Activated T-helper 2 cell treated with anti-CD3 and anti-CD28 coated beads, Interferon-gamma antibody, Interleukin-2, Interleukin-4, amounts not matched to agents 10 μg/mL and 5 μg/mL and 100 μg/mL, durations not matched to agents 14 hours and 24 hours and 36 hours (primary cell): ENCODE data around the gene CPEB4. TPM values are rescaled to one million over a fixed set of nuclear protein-coding genes. Genes with fewer than 3 reads are reported as not detected.

ENCODE experiments used
- DNase-seq: peaks from one replicate; pipeline ENCODE4 v3.0.0; 2021; ENCODE audit warnings: low spot score
- H3K27ac Mint-ChIP-seq: one replicate; pipeline ENCODE4 v1.8.0; 2021; ENCODE audit warnings: mixed read lengths
- H3K27me3 Mint-ChIP-seq: one replicate; pipeline ENCODE4 v1.8.0; 2021; ENCODE audit warnings: low read depth, mixed read lengths
- H3K36me3 Mint-ChIP-seq: one replicate; pipeline ENCODE4 v1.8.0; 2021; ENCODE audit warnings: low read depth, mixed read lengths
- H3K4me1 Mint-ChIP-seq: one replicate; pipeline ENCODE4 v1.8.0; 2021; ENCODE audit warnings: low read depth, mixed read lengths
- H3K4me3 Mint-ChIP-seq: one replicate; pipeline ENCODE4 v1.8.0; 2021; ENCODE audit warnings: low read depth, mild to moderate bottlenecking, moderate library complexity, mixed read lengths
- H3K9me3 Mint-ChIP-seq: one replicate; pipeline ENCODE4 v1.8.0; 2021; ENCODE audit warnings: mixed read lengths
- intact Hi-C: fragments of 100-400 bp; cut with micrococcal nuclease; formaldehyde crosslinking; loops from one replicate; pipeline ENCODE4 v1.15.1; 2023
- total RNA-seq: library from RNA; stranded (reverse); gene quantifications from 2 replicates; pipeline ENCODE4 v1.2.3, GENCODE V29; 2022

Gene CPEB4
- total RNA-seq, 1 donor from 2014 or later: 8.1 TPM

DNA sequence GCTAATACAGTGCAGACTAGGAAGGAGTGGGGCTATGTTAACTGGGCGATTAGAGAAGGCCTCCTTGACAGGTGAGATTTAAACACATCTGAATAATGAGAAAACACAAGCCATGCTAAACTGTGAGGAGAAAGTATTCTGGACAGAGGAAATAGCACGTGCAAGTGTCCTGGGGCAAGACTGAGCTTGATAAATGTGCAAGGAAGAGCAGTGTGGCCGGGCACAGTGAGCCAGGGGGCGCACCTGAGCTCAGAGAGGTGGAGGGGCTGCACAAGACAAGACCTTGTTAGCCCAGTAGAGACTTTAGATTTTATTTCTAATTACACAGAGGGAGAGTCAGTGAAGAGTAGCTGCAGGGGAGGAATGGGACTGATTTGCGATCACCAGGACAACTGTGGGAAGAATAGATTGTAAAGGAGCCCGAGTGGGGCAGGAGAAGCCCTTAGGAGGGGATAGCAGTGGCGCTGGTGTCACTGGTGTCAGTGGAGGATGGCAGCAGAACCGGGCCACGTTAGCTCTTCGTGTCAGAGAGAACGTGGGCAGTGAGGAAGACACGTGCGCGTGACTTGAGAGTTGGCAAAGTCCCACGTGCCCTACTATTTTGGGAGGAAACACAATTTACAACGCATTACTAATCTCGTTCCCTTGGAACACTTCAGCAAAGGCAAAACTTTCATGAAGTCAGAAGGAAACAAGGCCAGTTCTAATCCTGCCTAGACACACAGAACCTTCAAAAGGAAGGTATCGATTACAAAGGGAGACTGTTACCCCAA, 82.9 kb downstream of the CPEB4 start:
- no peak overlapping the region for H3K27ac Mint-ChIP-seq
- DNase-seq: no peak
- intact Hi-C loops: loop anchor here (10.0 kb wide), 1 partner anchor 186 kb away; no protein-coding TSS in a partner anchor
- H3K27me3 Mint-ChIP-seq: peaks cover 11% of the 10 kb centered on the region
- H3K9me3 Mint-ChIP-seq: no peaks in the 10 kb centered on the region
- no peak overlapping the region for H3K4me3 Mint-ChIP-seq
- peaks cover 7% of the 10 kb centered on the region for H3K4me1 Mint-ChIP-seq
- H3K36me3 Mint-ChIP-seq: no peaks in the 10 kb centered on the region

DNA sequence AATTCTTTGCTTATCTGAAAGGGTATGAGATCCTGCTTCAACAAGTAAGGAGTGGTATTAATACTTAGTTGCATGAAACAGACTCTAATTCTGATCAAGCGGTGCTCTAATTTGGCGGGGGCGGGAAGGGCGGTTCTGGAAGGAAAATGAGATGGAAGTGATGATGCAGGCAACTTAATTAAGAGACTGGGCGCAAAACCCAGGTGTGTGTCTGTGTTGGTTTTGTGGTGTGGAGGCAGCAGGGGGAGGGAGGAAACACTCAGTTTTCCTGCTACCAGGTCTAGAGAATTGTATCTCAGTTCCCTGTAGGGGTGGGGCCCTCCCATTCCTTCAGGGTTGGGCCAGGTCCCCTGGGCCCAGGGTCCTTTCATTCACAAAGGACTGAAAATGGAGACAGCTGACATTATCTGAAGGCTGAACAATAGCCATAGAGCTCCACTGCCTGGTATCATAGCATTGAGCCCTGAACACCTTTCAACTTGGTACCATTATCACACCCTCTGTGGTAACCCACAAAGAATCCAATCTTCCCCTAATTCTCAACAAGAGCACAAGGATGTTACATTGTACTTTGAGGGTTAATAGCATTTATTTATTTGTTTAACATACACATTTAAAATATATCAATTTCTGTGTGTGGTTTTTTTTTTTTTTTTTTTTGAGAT, 83.7 kb downstream of the CPEB4 start:
- H3K36me3 Mint-ChIP-seq: no peaks in the 10 kb centered on the region
- no peaks in the 10 kb centered on the region for H3K9me3 Mint-ChIP-seq
- intact Hi-C loops: loop anchor here (10.0 kb wide), 1 partner anchor 187 kb away; no protein-coding TSS in a partner anchor
- peaks cover 7% of the 10 kb centered on the region for H3K4me1 Mint-ChIP-seq
- H3K4me3 Mint-ChIP-seq: no peak overlapping the region
- H3K27me3 Mint-ChIP-seq: peaks cover 18% of the 10 kb centered on the region
- H3K27ac Mint-ChIP-seq: no peak overlapping the region
- DNase-seq: no peak

- DNase-seq: no peak
- peak overlapping the region; percentile 71 for H3K4me3 Mint-ChIP-seq
- H3K27ac Mint-ChIP-seq: no peak overlapping the region
- H3K9me3 Mint-ChIP-seq: no peaks in the 10 kb centered on the region
- peaks cover 22% of the 10 kb centered on the region for H3K27me3 Mint-ChIP-seq
- H3K36me3 Mint-ChIP-seq: no peaks in the 10 kb centered on the region
- H3K4me1 Mint-ChIP-seq: peaks cover 7% of the 10 kb centered on the region
- intact Hi-C loops: loop anchor here (10.0 kb wide), 1 partner anchor 188 kb away; no protein-coding TSS in a partner anchor
Observed at GRCh38 chr5:173972607-173972924, 84.4 kb downstream of the CPEB4 start.

DNA sequence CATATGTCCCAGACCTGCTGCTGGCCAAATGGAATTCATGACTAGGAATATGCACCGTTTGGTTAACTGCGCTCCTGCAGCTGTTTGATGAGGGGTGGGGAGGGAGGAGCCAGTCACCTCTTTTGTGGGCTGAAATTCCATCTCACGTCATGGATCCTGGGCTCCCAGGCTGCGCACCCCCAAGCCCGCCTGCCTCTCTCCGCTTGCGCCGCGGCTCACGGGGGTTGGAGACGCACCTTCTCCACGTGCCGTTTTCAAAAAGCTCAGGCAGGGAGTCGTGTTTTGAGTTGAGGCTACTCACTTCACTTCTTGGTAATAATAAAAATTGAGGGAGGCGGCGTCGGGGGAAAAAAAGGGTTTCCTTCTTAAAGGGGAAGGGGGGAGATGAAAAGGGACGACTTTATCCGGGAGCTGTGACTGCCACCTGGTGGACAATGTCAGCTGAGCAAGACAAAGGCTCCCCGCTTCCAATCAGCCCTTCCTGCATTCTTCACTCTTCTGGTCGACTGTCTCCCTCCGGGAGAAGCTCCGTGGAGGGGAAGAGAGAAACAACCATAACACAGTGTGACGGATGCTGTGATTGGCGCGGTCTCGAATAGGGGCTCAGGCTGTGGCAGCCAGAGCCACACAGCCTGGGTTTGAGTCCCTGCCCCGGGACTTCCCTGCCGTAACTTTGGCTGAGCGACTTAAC, 84.9 kb downstream of the CPEB4 start:
- Mint-ChIP-seq H3K27ac (no peak overlapping the region), H3K4me1 (peaks cover 7% of the 10 kb centered on the region), H3K27me3 (peaks cover 26% of the 10 kb centered on the region), H3K9me3 (no peaks in the 10 kb centered on the region), H3K36me3 (no peaks in the 10 kb centered on the region), H3K4me3 (peak overlapping the region; percentile 71)
- intact Hi-C loops: loop anchor here (1.0 to 10.0 kb wide), 2 partner anchors 188 to 354 kb away; no protein-coding TSS in a partner anchor
- peak; percentile 58 for DNase-seq

DNA sequence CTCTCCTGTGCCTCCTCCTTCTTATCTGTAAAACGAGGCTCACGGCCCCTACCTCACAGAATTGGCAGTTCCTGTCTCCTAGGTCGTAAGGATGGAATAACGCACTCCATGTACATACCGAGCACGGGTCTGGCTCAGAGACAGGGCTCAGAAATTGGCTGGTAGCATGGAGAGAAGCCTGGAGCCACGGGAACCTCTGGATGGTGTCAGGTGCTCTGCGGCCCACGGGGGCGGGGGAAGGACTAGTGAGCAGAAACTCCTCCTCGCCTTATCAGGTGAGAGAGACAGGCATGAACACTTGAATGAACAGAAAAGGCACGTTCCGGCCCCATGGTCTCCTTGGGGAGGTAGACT, 85.4 kb downstream of the CPEB4 start:
- Mint-ChIP-seq H3K4me1 (peaks cover 7% of the 10 kb centered on the region), H3K27ac (no peak overlapping the region), H3K36me3 (no peaks in the 10 kb centered on the region), H3K27me3 (peaks cover 29% of the 10 kb centered on the region), H3K4me3 (peak overlapping the region; percentile 71), H3K9me3 (no peaks in the 10 kb centered on the region)
- DNase-seq: no peak
- intact Hi-C loops: loop anchor here (1.0 to 10.0 kb wide), 2 partner anchors 189 to 354 kb away; no protein-coding TSS in a partner anchor

GRCh38 chr5:173974688-173975239, 86.6 kb downstream of the CPEB4 start:
- intact Hi-C loops: loop anchor here (10.0 kb wide), 1 partner anchor 190 kb away; no protein-coding TSS in a partner anchor
- no peak overlapping the region for H3K4me3 Mint-ChIP-seq
- H3K27me3 Mint-ChIP-seq: peaks cover 36% of the 10 kb centered on the region
- H3K4me1 Mint-ChIP-seq: peaks cover 7% of the 10 kb centered on the region
- H3K27ac Mint-ChIP-seq: no peak overlapping the region
- no peak for DNase-seq
- H3K9me3 Mint-ChIP-seq: no peaks in the 10 kb centered on the region
- H3K36me3 Mint-ChIP-seq: no peaks in the 10 kb centered on the region

DNA sequence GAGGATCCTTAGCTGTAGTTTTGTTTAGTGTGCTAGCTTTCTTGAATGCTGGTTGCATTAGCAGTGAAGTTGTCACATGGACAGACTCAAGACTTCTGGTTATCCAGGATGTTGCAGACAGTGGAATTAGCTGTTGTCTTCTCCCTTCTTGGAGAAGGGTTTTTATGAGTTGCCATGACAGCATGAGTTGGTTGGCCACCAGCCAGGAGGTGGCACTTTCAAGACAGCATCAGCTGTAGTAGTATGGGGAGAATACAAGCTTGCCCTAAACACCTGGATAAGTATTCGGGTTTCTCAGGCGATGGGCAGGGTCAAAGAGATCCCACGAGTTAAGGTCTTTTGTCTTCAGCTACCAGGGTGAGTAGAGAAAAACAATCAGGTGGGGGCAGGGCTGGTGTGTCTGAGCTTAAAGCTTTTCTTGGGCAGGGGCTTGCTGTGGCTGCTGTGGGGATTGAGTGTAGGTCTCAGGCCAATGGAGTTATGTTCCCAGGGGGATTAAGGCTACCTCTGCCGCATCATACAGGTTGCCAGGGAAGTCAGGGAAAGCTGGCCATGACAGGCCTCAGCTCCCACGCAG, 93.1 kb downstream of the CPEB4 start:
- H3K9me3 Mint-ChIP-seq: no peaks in the 10 kb centered on the region
- H3K36me3 Mint-ChIP-seq: no peaks in the 10 kb centered on the region
- DNase-seq: no peak
- intact Hi-C loops: no loop called here
- no peak overlapping the region for H3K27ac Mint-ChIP-seq
- H3K4me3 Mint-ChIP-seq: no peak overlapping the region
- peaks cover 25% of the 10 kb centered on the region for H3K27me3 Mint-ChIP-seq
- H3K4me1 Mint-ChIP-seq: no peaks in the 10 kb centered on the region

DNA sequence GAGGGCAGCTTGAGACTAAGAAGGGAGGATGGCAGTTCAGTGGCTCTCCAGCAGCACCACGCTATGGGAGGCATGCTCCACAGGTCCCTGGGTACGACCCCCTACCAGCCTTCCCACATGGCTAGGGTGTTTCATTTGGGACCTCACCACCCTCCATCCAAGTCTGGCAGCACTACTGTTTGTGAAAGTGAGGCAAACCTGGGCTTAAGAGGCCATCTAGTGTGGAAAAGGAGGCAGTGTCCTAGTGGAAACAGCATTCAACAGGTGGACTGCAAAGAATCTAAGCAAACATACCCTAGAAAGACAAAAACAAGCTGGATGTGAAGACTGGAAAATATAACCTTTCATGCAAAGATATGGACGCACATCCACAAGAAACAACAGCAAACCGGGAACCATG, 96.1 kb downstream of the CPEB4 start:
- H3K36me3 Mint-ChIP-seq: no peaks in the 10 kb centered on the region
- H3K27ac Mint-ChIP-seq: no peak overlapping the region
- intact Hi-C loops: no loop called here
- H3K9me3 Mint-ChIP-seq: no peaks in the 10 kb centered on the region
- no peak for DNase-seq
- no peaks in the 10 kb centered on the region for H3K4me1 Mint-ChIP-seq
- no peak overlapping the region for H3K4me3 Mint-ChIP-seq
- H3K27me3 Mint-ChIP-seq: peaks cover 6% of the 10 kb centered on the region

GRCh38 chr5:173988554-173989431, 100.6 kb downstream of the CPEB4 start, which contains the start of gene C5orf47:
Gene C5orf47, plus strand, starts transcription at chr5:173989170. Its CDS starts 94 bp downstream, at chr5:173989264.
- Mint-ChIP-seq H3K9me3 (no peaks in the 10 kb centered on the region), H3K36me3 (no peaks in the 10 kb centered on the region), H3K4me3 (no peak within 1 kb of the TSS), H3K27ac (no peak within 1 kb of the TSS), H3K27me3 (peaks cover 4% of the 10 kb centered on the region), H3K4me1 (no peaks in the 10 kb centered on the region)
- intact Hi-C loops: no loop called here
- no peak for DNase-seq

- Mint-ChIP-seq H3K9me3 (no peaks in the 10 kb centered on the region), H3K27ac (no peak overlapping the region), H3K4me3 (no peak overlapping the region), H3K36me3 (no peaks in the 10 kb centered on the region), H3K4me1 (no peaks in the 10 kb centered on the region), H3K27me3 (peaks cover 2% of the 10 kb centered on the region)
- intact Hi-C loops: no loop called here
- no peak for DNase-seq
Observed at GRCh38 chr5:173989432-173990082, 101.4 kb downstream of the CPEB4 start.

- Mint-ChIP-seq H3K4me1 (no peaks in the 10 kb centered on the region), H3K27ac (no peak overlapping the region), H3K4me3 (no peak overlapping the region), H3K36me3 (no peaks in the 10 kb centered on the region), H3K9me3 (no peaks in the 10 kb centered on the region), H3K27me3 (peaks cover 21% of the 10 kb centered on the region)
- DNase-seq: no peak
- intact Hi-C loops: no loop called here
Observed at GRCh38 chr5:173997331-173997730, 109.2 kb downstream of the CPEB4 start.
